GM19099 (cell line): Measurements from ENCODE around the gene SIRT3.

ENCODE experiments used
- POLR2A ChIP-seq: IDR thresholded peaks from 3 replicates; pipeline ENCODE4 v1.6.1; 2011; ENCODE audit warnings: low read depth; ENCODE audit not compliant: insufficient read length; ENCODE audit errors: extremely low read depth

SIRT3 gene

DNA sequence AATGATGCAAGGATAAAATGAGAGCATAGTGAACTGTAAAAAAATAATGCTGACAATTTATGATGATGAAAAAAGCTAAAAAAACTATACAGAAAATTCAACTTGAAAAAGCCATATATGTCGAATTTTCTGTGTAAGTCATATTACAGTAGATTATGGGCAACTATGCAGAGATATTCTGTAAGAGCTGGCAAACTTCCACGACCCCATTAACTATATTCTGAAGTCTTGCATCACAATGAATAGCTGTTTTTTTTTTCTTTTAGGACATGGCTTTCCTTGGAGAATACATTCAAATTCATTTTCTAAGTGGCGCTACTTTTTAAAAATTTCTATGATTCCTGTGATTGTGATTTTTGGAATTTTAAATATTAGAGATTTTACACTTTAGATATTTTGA is 19.0 kb upstream of the SIRT3 start:
- no peak for TF ChIP-seq POLR2A

- no peak for TF ChIP-seq POLR2A
These were observed 17.7 kb upstream of the SIRT3 start for GRCh38 chr11:253886-254270.

DNA sequence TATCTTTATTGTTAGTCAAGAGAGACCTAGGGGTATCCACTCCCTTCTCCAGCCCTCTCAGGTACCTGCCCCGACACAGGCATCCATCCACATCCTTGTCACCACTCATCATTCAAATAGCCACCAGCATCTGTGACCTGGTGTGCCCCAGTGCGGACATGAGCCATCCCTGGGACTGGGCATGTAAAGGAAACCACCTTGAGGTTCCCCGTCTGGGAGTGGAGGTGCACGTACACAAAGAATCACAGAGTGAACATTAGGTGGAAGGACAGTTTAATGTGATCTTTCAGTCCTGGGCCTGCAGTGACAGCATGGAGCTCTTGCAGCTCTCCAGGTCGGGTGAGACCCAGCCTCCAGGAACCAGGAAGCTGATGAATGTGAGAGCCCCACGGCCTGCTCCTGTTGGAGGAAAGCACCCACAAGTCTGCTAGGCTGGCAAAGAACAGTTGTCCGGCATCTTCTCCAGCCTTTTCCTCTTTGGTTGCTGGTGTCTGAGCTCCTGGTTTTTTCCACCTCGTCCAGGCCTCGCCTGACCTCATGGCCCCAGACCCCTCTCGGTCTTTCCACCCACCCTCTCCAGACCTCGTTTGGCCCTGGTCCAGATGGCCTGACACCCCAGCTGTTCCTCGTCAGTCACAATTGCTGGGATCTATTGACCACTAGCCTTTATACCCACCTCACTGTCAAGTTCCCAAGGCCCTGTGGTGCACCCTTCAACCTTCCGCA is 17.2 kb upstream of the SIRT3 start:
- TF ChIP-seq POLR2A: no peak

- TF ChIP-seq POLR2A: no peak
These were observed 16.5 kb upstream of the SIRT3 start for GRCh38 chr11:252666-253065.

- TF ChIP-seq POLR2A: no peak
These were observed 15.4 kb upstream of the SIRT3 start for GRCh38 chr11:251550-251949.

DNA sequence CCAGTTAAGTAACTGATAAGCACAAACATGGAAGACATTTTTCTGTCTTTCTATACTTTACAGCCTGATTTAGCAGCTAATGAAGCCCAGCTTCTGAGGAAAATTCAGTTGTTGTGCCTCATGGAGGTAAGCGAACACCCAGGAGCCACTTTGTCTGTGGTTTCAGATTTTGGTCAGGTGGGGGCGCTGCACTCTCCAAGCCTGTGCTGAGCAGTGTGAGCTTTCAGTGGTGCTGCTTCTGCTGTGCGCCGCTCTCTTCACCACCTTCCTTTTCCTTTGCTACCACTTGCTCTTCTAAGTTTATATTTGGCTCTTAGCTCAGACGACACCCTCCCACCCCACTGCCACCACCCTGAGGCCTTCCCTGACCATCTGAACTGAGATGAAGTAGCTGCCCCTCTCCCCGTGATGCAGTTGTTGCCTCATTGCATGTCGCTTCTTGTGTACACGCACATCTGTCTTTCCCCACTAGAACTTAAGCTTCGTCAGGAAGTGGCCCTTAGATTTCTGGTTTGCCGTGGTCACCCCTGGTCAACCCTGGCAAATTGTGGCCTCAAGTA is 14.7 kb upstream of the SIRT3 start:
- TF ChIP-seq POLR2A: no peak

DNA sequence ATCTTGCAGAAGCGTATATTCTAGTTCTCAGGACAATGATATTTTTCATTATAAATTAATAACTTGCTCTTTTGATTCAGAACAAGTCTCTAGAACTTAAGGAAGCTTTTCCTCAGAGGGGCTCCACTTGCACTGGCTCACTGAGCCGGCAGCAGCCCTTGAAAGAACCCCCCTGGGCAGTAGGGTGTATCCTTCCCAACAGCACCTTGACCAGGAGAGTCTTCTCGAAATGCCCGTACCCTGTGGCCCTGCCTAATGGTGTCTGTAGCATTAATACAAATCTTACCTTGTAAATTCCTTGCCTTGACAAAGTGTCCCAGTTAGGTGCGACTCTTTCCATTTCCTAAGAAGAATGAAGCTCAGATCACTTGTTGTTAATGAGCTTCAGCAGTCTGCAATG is 14.1 kb upstream of the SIRT3 start:
- TF ChIP-seq POLR2A: no peak

DNA sequence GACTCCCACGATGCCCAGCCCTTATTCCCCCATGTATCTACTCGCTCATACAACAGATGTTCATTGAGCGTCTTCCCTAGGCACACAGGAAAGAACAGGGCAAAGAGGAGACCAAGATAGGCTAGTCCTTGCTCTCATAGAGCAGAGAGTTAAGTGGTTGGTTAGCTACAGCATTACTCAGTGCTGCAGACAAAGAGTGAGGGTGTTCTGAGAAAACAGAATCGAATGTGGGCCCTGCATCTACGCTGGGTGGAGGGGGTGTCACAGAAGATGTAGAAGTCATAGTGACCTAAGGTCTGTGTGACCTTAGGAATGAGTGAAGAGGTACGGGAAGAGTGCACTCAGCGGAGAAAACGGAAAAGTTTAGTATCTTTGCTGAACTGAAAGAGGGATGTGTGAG is 12.9 kb upstream of the SIRT3 start:
- no peak for TF ChIP-seq POLR2A

DNA sequence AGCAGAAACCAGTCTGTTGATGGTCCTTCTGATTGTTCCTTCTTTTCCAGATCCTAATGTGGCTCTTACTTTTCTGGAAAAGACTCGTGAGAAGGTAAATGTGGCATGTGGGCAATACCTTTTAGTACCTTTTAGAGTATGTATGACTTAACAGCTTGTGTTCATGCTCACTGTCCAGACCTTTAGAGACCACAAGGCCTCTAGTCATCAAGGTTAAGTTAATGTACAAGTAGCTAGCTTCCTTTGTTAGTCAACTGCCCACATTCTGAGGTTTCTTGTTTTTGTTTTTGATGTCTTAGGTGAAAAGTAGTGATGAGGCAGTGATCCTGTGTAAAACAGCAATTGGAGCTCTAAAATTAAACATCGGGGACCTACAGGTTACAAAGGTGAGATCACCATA is 8.2 kb upstream of the SIRT3 start:
- no peak for TF ChIP-seq POLR2A

DNA sequence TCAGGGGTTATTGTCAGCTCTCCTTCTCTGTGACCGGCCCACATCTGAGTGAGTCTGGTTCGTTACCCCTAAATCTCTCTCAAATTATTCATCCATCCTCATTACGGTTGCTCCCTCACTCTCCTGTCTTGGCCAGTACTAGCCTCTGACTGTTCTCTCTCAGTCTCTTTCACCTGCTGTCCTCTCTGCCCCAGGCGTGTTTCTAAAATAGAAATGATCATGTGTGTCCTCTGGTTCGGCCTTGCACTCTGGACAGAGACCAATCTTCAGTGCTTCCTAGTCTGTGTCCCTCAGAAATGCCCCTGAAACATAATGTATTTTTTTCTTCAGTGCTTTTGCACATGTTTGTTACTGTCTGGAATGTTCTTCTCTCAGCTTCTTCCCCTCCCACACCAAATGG is 5.5 kb upstream of the SIRT3 start:
- no peak for TF ChIP-seq POLR2A

GRCh38 chr11:240315-240714 is 4.2 kb upstream of the SIRT3 start:
- TF ChIP-seq POLR2A: no peak

DNA sequence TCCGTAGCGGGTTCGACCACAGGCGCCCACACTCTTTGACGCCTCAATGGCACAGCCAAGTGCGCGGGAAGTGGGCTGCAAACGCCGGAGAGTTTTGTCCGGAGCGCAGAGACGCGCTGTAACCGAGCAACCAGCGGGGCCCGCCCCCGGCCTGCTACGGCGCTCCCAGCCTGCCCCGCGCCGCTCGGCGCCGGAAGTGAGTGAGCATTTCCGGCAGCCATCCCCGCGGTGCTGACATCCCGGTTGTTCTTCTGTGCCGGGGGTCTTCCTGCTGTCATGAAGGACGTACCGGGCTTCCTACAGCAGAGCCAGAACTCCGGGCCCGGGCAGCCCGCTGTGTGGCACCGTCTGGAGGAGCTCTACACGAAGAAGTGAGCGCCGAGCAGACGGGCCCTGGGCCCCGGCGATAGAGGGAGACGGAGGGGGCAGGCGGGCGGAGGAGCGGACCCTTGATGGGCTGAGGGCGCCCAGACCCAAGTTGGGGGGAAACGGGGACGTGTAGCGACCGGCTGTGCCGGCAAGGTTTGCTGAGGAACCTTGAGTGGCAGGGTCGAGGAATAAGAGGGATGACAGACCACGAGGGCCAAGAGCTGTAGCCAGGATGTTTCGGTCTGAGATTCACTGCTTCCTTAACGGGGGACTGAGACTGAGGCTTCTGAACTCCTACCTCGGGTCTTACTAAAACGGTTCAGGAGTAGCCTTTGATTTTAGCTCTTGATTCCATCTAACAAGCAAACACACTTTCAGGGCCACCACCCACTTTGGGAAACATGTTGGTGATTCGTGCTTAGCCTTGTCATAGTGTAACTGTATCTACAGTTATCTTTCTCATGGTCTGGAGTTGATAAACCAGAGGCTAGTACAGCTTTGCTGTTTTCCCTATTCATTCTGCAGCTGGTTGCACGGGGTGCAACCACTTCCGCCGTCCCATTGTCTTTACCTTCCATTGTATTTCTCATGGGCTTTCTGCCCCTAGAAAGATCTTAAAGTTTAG is 929 bp upstream of the SIRT3 start, which contains the start of gene PSMD13:
PSMD13 (plus strand) TSS at position 203 of the 994 bp plus-strand sequence; CDS start at position 277, 74 bp downstream.
- peak; percentile 76 for TF ChIP-seq POLR2A

GRCh38 chr11:235609-235996 is 539 bp downstream of the SIRT3 start:
- TF ChIP-seq POLR2A: no peak

DNA sequence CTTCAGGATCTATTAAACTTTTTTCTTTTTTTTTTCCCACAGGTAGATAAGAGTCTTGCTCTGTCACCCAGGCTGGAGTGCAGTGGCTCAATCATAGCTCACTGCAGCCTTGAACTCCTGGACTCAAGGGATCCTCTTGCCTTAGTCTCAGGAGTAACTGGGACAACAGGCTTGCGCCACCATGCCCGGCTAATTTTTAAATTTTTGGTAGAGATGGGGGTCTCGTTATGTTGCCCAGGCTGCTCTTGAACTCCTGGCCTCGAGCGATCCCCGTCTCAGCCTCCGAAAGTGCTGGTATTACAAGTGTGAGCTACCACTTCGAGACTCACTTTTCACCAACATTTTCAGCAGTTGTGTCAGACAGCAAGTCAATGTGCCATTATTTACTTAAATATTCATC is 962 bp downstream of the SIRT3 start:
- TF ChIP-seq POLR2A: no peak

GRCh38 chr11:232783-233565 is 3.2 kb downstream of the SIRT3 start:
- no peak for TF ChIP-seq POLR2A

- no peak for TF ChIP-seq POLR2A
These were observed 5.7 kb downstream of the SIRT3 start for GRCh38 chr11:230431-230830.
